GM21825 (cell line): ENCODE measurements around the gene GNAQ.

Source experiments
- ATAC-seq: cut with Tn5 transposase; IDR thresholded peaks from one replicate; pipeline ENCODE4 v1.9.1; 2021; ENCODE audit warnings: mild to moderate bottlenecking, moderate library complexity; ENCODE audit not compliant: unreplicated experiment

The GNAQ gene

DNA sequence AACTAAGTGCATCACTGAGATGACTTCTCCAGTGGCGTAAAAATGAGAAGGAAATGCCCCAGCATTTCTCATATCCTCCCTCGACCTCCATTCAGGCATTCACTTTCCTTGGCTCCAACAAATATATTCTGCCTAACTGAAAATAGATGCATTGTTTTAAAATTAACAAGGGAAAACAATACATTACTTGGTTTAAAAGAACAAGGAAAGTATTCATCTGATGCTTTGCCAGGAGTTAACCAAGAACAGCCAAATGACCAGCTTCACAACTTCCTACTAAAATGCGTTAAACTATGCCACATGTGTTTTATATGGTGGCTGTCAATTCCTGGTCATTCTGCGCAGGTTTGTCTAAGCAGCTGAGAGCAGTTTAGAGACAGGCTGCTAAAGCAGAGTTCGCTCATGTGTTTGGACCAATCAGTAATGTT lies 121.4 kb downstream of the GNAQ start:
- no peak for ATAC-seq

DNA sequence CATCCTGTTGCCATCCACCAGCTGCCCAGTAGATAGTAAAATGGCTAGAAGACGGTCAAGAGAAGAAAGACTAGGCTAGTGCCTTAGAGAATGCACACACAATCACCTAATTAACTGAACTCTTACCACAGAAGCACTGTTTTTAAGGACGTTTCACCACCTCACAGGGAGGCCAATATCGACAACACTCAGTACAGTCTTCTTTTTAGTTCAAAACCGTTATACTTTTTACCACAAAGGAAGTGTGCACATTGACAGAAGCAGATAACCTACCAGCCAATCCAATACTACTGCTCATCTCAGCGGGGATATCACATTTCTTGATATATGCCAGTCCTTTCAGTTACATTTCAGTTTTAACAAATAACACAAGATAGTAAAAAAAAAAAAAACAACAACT lies 122.3 kb downstream of the GNAQ start:
- no peak for ATAC-seq

DNA sequence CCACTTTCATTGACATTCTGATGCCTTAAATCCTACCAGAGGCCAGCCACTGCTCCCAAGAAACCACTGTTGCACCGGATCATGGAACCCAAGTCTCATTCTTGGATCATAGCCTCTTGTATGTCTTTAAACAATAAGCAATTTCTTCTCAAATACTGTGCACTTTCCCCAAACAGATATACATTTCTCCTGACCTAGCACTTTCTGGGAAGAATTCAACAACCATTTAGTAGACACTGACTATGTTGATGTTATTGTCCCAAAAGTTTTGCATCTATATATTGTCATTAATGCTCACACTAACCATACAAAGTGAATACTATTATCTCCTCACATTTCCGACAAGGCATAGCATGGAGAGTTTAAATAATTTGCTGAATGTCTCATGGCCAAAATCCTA lies 123.3 kb downstream of the GNAQ start:
- ATAC-seq = no peak

DNA sequence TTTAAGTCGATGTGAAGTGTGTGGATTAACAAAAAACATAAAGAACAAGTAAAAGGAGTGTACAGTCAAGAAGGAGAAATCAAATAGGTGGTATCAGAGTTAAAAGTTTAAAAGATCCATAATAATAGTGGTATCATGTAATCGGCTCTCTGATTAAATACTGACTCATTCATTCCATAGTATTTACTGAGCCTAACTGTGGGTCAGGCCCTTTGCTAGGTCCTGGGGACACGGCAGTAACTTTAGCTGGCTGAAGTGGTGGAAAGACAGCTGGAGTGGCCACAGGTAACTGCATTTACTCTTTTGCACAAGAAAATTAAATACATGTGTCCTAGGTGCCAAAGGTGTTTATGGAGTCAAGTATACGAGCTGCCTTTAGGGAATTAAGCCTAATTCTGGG lies 124.0 kb downstream of the GNAQ start:
- ATAC-seq = no peak

DNA sequence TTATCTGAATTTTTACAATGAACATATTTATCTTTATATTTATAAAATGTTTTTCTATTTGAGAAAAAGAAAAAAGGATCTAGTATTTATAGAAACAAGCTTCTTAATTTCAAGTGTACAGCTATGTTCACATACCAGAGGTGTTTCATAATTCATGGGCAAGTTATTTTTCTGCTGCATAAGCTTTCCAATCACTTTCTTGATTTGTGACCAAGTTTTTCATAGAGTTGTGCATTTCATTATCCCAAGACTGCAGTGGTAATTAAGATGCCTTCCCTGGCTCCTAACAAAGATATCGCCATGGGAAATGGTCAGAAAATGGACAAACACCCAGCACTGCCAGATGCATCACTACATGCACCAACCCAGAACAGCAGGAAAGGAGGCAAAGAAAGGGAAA lies 124.6 kb downstream of the GNAQ start:
- ATAC-seq = no peak

DNA sequence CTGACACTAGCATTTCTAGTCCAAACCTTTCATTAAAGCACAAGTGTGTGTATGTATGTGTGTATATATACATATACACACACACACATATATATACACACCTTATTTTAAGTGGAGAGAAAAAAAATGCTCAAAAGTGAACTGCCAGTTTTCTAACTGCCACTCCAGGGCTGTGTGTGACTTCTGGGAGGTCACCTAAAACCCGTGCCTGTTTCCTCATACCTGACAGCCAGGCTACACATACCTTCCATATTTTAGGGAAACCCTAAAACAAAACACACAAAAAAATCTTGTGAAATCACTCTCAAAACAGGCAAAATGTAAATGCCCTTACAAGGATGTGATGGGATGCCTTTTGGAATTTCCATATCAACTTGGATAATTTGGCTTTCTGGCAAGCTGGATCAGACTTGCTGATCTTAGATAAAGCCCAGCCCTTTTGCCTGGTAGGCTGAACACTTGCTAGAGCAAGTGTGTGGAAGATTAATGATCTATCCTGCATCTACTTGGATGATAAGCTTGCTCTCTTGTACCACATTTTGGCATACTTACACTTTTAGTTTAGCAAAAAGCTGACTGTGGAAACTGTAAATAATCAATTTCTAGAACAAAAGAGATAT lies 127.8 kb downstream of the GNAQ start:
- no peak for ATAC-seq

DNA sequence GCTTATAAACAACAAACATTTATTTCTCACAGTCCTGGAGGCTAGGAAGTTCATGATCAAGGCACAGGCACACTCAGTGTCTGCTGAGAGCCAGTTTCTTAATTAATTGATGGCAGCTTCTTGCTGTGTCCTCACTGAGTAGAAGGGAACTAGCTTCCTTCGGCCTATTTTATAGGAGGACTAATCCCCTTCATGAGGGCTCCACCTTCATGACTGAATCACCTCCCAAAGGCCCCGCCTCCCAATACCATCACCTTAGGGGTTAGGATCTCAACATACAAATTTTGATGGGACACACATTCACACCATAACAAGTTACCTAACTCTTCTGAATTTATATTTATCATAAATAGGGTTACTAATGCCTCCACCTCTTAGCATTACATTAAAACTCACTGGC lies 129.8 kb downstream of the GNAQ start:
- ATAC-seq = no peak

DNA sequence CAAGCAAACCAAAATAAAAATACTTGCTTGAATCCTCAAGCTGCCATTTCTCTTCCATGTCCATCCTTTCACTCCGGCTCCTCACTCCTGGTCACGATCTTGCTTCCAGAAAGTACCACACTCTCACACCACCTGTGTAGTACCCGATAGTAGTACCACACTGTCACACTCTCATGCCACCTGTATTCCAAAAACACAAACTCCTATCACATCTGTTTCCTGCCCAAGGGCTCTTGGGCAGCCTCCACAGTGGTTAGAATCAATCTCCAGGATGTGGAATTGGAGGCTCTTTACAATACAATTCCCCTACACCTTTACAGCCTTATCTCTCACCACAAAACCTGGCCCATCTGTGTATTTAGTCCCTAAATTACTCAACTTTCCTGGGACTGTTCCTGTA lies 130.6 kb downstream of the GNAQ start:
- no peak for ATAC-seq

DNA sequence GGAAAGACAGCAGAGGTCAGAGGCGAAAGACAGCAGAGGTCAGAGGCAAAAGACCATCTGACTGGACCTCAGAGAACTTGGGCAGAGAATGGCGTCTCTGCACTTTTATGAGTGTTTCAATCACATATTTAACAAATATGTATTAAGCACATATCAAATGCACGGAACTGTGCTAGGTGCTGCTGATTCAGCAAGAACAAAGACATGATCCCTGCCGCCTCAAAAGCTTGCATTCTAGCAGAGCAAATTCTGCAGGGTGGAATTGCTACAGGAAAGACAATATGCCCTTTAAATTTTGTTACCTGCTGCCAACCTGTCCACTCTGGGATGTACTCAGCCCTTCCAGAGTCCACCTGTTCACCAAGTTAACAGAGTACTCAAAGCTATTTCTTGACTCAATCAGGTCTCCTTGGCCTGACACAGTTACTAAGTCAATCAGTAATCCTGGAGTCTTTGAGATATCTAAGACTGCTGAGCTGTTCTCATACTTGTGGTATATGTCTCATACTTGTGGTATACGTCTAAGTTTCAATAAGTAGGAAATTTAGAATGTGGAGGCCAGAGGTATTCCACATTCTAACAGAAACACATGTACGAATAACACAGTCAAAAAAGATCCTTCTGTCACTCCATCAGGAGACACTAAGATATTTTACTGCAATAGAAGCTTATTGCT lies 131.8 kb downstream of the GNAQ start:
- ATAC-seq = no peak

DNA sequence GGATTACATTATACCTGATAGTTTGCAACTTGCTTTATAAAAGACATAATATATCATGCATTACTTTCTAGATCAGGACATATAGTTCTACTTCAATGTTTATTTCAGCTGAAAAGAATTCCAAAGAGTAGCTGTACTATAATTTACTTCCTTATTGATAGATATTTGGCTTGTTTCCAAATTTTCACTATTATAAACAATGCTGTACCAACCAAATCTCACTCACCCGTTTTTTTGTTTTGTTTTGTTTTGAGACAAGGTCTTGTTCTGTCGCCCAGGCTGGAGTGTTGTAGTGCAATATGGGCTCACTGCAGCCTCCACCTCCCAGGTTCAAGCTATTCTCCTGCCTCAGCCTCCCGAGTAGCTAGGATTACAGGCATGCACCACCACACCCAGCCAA lies 132.7 kb downstream of the GNAQ start:
- no peak for ATAC-seq

DNA sequence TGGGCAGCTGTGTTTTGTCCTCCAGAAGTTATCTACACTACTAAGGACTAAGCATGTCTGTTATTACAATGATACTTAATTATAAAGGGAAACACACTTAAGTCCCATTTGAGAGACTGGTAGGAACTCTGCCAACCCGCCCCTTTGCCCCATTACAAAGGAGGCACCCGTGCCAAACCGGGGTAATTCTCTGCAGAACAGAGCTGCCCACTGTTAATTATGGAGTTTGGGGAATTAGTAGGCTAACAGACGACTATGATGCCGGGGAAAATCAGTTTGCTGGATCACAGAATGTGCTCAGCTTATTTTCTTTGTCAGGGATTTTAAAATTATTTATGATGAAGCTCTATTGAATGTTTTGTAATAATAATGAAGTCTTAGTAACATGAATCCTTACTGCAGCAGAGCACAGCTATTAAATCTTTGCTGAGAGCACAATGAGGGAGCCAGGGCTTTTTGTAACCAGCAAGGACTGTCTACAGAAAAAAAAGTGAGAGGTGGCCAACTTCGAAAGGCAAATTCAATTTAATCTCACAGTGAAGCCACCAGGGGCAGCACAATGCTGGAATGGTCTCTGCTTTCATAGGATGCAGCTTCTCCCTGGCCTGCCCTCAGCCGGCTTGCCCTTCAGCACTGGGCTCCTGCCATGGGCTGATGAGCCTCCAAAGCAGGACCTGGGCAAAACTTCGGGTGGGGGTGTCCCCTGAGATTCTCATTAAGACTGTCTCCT lies 134.5 kb downstream of the GNAQ start:
- no peak for ATAC-seq

DNA sequence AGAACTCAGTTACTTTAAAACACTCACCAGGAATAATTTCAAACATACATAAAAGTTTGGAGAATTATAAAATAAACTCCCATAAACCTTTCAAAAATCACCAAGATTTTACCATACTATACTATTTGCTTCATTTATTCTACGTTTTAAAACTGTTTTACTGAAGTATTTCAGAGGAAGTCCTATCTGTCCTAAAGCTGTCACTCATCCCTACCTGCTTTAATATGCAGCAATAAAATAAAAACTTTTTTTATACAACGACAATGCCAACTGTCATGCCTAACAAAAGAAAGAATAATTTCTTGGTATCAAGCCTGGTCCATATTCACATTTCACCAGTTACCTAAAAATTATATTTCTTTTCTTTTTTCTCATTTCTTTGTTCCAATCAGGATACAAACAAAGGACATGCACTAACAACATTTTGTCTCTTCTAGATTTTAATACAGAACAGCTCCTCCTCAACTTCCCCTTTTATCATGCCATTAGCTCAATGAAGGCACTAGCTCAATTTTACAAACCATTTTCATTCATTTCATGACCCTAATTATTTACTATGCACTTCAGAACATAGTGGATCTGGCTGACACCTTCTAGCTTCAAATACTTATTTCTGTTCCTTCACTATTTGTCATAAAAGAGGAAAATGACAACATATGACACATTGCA lies 135.2 kb downstream of the GNAQ start:
- ATAC-seq = no peak

DNA sequence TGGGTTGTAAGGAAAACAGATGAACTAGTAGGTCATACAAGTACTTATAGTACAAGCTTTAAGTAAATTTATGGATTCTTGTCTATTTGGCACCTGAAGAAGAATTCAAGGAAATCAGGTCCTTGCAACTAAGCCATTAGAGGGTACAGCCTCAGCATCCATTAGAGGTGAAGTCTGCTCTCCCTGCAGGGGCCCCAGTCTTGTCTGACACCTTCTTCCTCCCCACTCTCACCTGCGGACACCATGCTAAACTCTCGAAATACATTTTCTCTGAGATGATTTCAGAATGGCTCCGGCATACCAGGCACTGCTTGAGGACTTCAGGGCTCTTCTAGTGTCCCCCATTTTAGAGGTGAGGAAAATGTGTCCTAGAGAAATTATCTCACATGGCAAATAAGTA lies 137.9 kb downstream of the GNAQ start:
- no peak for ATAC-seq

DNA sequence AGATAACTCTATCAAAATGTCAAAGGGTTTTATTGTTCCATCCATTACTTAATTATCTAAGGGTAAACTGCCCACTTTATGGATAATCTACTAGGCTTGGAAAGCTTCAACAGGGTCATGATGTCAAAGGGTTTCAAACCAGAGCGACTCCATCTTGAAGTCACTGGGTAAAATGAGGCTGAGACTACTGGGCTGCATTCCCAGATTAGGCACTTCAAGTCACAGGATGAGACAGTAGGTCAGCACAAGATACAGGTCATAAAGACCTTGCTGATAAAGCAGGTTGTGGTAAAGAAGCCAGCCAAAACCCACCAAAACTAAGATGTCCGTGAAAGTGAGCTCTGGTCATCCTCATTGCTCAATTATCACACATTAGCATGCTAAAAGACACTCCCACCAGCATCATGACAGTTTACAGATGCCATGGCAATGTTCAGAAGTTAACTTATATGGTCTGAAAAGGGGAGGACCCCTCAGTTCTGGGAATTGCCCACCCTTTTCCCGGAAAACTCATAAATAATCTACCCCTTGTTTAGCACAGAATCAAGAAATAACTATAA lies 138.6 kb downstream of the GNAQ start:
- no peak for ATAC-seq

DNA sequence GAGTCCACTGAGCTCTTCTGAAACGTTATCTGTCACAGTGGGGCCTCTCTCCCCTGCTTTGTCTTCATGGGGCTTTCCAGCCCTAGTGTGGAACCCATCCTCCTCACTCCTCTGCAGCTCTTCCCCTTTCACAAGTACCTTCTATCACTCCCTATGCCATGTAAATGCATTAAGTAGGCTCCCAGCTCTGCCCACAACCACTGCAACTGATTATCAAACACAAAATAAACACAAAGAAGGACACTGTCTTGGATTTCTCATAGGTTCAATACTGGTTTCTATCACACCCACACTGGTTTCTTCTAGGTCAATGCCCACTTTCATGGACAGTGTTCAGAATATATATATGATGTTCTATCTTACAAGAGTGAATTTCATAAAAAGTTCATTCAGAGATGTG lies 139.4 kb downstream of the GNAQ start:
- ATAC-seq = peak; percentile 79

DNA sequence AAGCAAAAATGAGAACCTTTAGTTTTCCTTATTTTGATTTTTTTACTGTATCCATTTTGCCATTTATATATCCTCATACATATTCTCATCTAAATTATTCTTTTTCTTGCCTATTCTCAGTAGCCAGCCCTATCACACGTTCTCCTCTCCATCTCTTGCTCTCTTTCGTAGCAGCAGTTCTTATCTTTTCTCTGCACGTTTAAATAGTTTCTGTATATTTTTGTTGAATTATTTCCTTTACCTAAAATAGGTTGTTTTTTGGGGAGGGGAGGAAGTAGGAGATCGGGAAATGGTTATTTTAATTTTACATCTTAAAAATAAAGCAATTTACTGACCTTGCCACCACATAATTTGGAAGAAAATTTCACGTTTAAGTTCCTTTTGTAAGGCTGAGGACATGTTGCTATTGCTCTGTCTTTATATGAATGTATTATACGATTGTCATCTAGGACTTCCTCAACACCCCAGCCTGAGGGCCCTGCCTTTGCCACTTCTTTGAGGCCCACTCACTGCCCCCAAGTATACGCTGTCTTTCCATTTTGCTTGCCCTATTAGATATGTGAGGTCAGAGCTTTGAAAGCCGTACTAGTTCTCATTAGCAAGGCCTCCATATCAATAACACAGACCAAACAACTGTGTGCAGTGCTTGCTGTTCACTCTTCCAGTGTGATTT lies 140.3 kb downstream of the GNAQ start:
- no peak for ATAC-seq

DNA sequence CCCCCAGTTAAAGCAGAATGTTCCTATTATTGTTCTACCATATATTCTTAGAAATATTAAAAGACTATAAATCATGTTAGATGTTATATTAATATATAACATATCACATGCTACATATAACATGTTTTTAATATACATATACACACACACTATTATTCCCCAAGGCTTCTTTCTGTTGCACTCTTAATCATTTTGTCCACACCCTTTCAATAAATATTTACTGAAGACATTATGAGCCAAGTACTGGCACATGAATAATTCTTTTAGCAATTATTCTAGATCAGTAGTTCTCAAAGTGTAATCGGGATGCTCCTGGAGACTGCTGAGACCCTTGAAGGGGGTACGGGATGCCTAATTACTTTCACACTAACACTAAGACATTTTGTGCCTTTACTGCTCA lies 143.9 kb downstream of the GNAQ start:
- ATAC-seq = no peak

DNA sequence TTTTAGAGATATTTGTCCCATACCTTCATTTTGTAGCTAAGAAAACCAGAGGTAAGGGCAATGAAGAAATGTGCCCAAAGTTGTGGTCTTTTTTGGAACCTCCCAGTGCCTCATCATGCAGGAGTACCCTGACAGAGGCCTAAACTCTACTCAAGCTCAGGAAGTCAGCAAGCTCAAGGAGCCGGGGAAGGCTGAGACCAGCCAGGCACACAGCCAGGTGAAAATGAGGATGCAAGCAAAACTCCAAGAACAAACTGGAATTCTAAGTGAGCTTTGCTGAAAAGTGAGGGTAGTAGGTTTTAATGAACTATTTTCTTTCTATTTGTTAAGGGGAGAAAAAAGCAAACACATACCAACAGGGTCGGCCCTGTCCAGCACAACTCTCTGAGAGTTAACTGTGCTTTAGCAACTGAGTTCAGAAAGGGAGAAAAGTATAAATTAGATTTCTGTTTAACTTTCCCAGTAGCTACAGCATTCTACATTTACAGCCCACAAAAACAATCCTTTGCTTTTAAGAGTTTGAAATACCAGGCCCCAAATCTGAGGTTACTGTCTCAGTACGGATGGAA lies 146.4 kb downstream of the GNAQ start:
- no peak for ATAC-seq

DNA sequence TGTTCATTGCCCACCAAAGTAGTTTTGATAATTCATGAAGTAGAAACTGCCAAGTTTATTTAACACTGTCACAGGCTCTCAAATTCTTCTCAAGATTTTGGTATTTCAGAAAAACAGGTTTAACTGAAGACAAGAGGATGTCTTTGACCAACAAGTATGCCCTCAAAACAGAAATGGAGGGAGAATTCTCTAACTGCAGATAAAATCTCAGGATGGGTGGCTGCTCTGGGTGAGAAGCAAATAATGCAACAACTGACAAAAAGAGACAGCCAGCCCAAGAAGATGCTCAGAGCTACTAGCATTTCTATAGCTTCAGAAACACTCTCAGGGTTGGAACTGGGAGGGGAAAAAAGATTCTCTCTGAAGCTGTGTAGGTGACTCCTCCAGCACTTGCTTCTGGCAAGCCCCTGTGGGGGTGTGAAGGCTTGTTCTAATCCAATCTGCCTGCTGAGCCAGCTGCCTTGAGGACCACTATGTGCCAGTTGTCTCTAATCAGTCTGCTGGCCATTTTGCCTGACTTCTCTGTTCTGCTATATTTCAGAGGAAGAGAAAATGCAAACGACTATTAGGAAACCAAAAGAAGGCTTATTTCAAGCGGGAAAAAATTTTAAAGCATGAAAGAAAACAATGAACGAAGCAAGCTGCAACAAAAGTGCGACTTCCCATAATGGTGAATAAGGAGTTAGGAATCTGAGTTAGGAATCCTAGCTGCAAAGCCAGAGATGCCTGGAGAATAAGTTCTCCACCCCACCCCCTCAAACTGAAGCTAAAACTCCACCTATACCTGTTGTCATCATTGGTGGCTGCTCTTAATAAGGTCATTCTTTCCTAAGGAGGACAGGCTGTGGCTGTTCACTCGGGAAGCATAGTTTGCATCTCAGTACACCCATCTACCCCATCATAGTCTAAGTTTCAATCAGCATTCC lies 147.5 kb downstream of the GNAQ start:
- ATAC-seq = no peak

DNA sequence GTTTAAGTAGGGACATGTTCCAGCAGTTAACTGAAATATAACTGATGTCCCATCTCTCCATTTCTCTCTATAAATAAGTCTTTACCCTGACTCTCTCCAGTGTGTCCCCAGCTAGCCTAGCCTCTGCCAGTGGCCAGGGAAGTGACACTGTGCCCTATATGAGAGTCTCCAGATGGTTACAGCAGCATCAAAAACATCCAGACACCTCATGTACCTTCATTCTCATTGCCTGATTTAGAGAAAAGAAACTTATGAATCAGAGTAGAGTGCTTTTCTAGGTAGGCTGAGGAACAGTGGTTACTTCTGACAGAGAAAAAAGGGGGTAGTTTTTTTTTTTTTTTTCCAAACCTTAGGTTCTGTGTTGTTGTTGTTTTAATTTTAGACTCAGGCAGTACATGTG lies 148.5 kb downstream of the GNAQ start:
- no peak for ATAC-seq
